Stimulated activated CD8-positive, alpha-beta memory T cell treated with anti-CD3 and anti-CD28 coated beads, Interleukin-15, amount 100 ng/mL, for 1 hour (primary cell): ENCODE measurements around the gene SPTBN1.
"Not testable (repeated sequence)": the region's sequence is repeated elsewhere in the genome, so short reads cannot be mapped to it uniquely, and the experiment has no call there.

Source experiments
- DNase-seq: peaks from one replicate; pipeline ENCODE4 v3.0.0-alpha.2; 2020; ENCODE audit warnings: low read depth

Gene SPTBN1

DNA sequence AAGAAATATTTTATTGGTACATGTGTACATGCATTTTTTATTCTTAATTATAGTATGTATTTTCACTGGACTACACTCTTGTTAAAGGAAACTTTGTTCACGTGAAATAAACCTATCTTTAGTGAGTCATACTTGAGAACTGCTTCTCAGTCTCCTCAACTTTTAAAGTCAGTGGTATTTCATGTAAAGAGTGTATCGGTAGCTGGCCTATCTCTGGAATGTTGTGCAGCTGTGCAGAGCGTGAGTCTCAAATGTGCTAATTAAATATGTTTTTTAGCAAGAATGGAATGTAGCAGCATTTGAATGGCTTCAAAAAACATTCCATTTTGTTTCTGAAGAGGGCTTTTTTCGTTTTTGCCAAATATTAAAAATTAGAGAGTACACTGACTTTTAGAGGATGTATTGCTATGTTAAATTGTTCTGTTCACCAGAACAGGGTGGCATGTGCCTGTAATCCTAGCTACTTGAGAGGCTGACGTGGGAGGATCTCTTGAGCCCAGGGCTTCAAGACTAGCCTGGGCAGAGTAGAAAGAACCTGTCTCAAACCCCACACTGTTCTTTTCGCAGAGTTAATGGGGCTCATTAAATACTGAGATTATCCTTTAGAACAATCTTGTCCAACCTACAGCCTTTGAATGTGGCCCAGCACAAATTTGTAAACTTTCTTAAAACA is 14.3 kb downstream of the SPTBN1 start:
- DNase-seq = no peak

DNA sequence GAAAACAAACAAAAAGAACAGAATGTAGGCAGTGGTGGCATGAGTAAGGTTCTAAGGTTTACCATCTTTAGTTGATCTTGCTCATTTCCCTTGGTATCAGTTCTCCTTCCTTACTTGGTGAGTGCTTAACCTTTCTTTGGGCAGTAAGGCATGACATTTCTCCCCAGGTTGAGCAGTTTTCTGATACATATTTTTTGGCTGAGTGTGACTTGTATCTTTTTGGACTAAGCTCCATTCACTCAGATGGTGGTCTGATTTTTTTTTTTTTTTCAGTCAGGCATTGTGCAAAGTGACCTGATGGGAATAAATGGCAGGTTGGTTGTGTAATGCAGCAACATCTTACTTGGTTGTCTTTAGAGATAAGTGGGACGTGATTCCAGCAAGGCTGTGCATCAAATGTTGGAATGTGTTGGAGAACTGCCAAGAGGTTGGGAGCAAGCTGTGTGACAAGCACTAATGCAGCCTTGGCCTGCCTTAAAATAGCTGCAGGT is 15.1 kb downstream of the SPTBN1 start:
- no peak for DNase-seq

DNA sequence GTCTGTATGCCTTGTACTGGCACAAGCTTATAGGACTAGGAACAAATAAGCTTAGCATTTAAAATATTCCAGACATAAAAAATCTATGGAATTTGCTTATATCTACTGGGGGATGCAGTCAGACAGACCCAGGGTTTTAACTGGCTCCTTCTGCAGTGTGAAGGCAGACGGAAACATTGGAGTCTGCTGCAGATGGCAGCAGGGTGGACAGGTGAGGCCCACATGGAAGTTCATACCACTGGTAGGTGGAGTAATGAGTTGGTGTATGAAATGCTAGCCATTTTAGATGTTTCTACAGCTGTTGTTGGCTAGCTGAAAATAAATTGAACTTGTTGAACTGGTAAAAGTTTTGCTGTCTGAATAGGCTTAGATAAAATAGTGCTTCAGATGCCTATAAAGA is 17.7 kb downstream of the SPTBN1 start:
- no peak for DNase-seq

DNA sequence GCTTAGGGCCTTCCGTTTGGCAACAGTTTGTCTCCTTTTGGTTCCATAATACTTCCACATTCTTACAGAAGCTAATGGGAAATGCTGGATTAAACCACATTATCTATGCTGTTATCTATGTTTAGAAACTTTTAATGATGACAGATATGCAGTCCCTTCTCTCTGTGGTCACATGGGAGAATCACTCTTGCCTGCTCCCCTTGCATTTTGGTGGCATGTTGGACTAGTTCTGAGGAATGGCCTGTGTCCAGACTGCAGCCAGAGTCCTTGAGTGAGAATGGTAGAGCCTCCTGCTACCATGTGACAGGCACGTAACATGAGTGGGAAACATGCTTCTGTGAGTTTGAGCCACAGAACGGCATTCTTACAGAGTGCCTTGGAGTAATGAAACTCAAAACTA is 19.2 kb downstream of the SPTBN1 start:
- no peak for DNase-seq

DNA sequence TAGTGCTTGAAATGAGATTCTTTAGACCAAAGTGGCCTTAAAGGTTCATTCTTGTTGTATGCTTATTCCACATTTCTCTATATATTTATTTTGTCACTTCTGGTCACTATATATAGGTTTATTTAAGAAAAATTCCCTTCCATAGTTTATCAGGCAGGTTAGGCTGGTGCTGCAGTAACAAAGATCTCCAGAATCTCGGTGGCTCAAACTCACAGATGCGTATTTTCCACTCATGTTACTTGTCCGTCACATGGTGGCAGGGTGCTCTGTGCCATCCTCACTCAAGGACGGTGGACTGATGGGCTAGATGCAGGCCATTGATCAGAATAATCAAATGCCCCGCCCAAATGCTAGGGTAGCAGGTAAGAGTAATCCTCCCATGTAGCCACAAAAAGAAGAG is 19.8 kb downstream of the SPTBN1 start:
- no peak for DNase-seq

DNA sequence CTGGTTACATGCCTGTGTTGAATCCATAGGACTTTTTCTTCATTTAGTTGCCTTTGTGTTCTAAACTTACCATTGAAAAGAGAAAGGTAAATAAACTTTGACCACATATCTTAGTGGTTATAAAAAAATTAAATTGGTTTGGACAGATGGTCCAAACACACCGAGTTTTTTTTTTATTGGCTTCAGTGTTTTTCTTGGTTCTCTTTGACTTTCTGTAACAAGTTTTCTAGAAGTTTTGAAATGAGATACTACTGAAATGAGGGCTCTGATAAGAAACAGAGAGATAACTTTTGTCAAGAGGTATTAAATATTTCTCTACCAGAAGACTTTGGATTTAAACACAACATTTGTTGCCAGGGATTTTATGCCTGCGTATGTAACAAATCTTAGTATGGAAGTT is 20.7 kb downstream of the SPTBN1 start:
- no peak for DNase-seq

DNA sequence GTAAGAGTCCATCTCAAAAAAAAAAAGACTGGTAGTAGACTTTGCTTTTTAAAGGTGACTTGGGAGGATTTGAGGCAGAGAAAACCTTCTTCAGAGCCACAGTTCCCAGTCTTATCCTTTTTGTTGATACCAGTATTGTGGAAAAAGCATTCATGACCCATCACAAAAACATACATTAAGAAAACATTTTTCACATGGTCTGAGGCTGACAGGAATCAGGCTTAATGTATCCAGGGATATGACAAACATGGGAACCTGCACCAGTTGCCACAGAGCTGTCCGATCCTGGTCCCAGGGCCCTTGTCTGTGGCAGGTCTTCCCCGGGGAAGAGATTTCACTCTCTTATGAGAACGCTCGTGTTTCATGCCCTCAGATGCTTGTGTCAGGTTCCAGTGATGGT is 21.8 kb downstream of the SPTBN1 start:
- no peak for DNase-seq

DNA sequence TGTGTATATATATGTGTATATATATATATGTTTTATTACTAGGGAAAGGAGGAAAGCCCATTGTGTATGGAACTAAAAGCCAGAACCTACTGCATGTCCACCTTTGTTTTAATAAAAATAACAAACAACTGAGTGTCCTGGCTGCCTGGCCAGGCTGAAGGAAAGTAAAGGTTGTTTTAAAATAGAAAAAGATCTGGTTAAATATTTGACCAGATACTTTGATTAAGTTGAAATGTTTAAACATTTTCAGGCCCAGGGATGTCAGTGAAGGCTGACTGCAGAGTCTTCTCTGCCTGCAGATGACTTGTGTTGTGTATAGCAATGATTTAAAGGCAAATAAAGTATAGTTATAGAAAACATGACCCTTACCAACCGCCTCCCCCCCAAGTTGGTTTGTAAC is 22.8 kb downstream of the SPTBN1 start:
- DNase-seq = no peak

DNA sequence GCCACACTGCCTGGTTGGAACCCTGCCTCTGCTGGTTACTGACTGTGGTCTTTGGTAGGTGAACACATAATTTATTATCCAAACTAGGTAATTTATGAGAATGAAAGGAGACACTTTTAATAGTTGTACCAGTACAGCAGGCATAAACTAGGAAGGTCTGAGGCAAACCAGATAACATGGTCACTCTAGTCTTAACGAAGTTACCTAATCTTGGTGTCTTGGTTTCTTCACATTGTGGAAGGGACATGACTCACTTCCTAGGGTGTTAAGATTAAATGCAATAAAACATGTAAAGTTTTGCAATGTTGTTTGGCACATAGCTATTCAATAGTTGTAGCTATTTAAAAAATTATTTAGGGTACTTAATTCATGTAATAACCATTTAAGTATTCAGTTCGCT is 23.3 kb downstream of the SPTBN1 start:
- DNase-seq = no peak

DNA sequence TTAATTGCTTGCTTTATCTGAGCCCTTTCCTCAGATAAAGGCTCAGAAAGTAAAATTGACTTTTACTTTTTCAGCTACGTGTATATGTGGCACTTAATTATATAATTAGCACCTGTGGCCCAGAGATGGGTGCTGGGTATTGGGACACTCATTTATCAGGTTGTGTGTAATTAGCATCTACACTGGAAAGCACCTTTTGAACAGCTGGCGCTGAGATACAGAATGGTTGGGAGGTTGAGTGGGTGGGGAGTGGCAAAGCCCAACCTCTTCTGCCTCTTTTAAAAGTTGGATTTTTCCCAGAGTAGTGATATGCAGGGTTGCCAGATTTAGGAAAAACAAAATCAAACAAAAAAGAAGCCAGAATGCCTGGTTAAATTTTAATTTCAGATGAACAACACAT is 23.9 kb downstream of the SPTBN1 start:
- DNase-seq = no peak

DNA sequence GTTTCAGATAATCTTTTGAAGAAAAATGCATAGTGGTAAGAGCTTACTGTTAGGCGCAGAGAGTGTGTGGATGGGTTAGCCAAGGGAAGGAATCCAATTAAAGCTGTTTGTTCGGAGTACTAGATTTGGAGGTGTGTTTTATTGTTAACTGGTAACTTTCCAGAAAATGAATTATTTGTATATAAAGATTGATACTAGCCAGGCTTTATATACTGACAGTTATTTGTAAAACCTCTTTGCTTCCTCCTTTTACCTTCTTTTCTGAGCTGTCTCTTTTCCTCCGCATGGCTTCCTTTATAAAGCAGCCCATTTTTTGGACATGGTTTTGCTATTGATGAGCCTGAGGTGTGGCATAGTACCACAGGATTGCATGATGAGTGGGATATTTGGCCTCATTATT is 25.6 kb downstream of the SPTBN1 start:
- DNase-seq = no peak

DNA sequence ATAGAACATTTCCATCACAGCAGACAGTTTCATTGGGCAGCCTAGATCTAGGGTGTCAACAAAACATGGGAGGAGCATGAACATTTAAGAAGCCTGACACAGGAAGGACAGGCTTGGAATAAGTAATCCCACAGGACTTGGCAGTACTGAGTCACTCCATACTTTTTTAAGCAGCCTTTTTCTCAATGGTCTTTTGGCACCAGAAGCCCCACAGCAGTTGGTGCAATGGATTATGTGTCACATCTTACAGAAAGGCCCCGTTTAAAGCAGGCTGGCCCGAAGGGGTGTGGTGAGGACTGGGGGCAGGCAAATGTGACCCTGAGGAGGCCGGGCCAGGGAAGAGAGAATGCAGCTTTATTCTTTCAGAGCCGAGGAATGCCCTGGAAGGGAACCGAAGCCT is 26.6 kb downstream of the SPTBN1 start:
- no peak for DNase-seq

DNA sequence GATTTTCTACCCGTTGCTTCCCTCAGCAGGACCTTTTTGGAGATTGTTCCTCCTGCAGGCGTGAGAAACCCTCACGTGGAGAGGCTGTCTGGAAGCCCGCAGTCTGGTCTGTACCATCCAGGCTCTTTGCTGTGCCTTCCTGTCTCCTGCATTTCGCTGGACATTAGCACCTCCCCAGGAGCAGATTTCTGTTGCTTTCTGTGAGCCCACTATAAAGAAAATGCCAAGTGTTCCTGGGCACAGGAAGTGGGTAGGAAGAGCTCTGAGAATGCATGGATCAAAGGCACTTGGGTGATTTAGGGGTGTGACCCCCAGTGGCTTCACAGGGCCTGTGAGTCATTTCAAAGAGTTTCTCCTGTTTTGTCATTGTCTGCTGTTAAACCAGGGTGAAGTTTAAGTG is 27.3 kb downstream of the SPTBN1 start:
- DNase-seq = no peak

DNA sequence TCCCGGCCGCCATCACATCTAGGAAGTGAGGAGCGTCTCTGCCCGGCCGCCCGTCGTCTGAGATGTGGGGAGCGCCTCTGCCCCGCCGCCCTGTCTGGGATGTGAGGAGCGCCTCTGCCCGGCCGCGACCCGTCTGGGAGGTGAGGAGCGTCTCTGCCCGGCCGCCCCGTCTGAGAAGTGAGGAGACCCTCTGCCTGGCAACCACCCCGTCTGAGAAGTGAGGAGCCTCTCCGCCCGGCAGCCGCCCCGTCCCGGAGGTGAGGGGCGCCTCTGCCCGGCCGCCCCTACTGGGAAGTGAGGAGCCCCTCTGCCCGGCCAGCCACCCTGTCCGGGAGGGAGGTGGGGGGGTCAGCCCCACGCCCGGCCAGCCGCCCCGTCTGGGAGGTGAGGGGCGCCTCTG is 29.6 kb downstream of the SPTBN1 start:
- DNase-seq = not testable (repeated sequence)

DNA sequence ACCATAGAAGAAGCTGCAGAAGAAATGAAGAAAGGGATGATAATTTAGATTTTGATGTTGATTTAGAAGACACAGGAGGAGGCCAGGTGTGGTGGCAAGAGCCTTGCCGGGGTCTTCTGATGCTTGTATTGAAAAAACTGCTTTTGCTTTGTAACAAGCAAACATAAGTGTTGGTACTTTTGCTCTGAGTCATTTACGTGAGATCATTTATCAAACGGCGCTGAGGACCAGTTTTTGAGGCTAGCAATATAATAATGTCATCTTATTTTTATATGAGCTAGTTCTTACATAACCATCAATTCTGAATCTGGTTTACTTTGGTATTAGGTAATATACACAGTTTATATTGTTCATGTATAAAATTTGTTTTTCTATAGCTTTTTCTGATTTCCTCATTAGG is 30.6 kb downstream of the SPTBN1 start:
- no peak for DNase-seq

DNA sequence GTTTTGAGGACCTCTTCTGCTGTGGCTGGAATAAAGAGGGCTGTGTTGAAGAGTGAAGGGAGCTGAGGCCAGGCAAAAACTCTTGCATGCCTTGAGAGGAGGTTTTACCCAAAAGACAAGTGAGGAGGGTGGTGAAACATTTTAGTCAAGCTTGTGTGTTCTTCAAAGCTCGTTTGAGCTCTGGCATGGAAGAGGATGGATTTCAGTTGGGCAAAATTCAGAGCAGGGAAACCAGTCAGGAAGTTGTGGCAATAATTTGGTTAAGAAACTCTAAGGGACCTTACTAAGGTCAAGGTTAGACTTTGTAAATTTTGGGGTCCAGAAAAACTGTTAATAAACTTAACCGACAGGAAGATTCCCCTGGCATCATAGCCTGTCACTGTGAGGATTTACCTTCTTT is 34.7 kb downstream of the SPTBN1 start:
- no peak for DNase-seq

DNA sequence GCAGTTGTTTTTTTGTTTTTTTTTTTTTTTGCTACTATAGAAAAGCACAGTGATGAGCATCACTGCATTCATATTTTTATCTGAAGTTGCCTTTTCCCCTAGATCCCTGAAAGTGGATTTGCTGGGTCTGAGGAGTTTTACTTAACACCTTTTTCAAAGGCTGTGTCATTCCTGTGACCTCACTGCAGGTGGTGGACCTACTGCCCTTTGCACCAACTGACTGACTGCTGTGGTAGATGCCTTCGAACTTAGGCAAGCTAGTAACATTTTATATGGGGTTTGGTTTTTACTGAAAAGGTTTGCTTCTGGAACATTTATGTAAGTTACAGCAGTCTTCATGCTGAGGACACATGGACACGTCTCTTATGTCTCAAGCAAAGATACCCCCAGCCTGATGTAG is 36.2 kb downstream of the SPTBN1 start:
- no peak for DNase-seq

DNA sequence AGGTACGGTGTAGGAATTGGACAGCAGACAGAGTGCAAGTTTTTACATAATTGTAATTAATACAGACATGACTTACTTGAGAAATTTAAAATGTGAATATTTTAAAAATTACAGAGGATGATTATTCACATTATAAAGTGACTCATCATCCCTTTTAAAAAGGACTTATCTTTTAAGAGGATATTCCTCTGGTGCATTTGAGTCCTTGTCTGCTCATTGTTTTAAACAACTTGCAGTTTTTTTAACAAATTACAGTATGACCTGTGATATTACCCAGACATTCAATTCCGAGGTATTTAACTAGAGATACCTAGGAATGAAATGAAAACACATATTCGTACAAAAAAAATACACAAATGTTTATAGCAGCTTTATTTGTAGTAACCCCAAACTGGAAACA is 38.0 kb downstream of the SPTBN1 start:
- DNase-seq = no peak

DNA sequence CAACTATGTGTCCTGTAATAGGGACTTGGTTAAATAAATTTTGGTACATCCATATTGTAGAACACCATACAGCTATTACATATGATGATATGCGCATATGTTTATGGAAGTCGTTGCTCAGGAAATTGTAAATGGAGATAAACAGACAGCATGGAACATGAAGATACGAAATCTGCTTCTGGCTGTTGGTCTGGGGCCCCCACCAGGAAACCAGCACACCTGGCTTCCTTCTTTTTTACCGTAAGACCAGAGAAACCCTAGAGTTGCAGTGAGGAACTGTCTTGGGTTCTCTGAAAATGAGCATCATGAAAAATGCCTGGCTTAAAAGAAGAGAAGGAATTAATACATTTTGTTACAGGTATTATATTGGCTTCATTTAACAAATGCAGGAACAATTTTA is 40.8 kb downstream of the SPTBN1 start:
- no peak for DNase-seq

DNA sequence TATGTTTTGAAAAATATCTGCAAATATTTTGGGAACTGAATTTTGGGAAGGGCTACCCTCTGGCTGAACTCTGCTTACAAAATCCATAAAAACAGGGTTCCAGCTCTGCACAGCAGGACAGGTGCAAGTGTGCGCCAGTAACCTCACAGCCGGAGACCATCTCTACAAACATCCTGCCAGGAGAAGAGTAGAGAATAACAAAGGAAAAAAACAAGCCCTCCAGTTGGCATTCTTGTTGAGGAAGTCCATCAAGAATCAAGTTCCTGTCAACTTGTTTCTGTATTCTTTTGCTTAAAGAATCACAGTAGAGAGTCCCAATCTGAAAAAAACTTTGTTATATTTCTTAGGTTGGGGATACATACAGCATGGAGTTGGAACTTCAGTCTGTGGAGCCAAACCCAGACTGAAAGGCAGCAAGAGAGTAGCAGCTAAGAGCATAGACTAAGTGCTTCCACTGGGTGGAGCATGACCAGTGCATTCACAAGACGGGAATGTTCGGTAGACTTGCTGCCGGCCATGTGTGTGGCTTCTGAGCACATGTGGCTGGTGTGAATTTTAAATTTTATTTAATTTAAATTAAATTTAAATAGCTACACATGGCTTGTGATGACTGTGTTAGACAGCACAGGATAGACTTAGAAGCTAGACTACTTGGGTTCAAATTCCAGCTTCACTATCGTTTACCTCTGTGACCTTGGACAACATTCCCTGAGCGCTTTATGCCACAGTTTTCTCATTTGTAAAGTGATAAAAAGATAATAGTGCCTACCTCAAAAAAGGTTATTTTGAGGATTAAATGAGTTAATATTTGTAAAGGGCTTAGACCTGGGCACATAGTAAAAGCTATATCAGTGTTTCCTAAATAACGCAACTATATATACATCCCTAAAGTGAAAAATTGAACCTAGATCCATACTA is 41.9 kb downstream of the SPTBN1 start:
- DNase-seq = no peak

DNA sequence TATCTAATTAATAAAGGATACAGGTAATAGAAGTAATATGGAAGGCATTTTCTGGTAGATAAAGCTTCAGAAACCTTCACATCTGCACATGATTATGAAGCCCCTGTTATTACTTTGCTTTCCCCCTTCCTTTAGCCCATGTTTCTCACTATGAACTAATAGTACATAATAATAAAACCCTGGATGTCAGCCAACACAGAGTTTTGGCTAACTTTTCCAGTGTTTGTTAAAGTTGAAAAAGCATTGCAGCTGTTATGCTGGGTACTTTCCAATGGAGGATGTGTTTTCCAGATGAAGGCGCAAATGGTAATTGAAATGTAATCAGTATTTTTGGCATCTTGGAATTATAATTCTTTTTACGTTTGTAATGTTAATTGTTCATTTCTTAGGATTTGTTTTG is 43.5 kb downstream of the SPTBN1 start:
- DNase-seq = no peak

DNA sequence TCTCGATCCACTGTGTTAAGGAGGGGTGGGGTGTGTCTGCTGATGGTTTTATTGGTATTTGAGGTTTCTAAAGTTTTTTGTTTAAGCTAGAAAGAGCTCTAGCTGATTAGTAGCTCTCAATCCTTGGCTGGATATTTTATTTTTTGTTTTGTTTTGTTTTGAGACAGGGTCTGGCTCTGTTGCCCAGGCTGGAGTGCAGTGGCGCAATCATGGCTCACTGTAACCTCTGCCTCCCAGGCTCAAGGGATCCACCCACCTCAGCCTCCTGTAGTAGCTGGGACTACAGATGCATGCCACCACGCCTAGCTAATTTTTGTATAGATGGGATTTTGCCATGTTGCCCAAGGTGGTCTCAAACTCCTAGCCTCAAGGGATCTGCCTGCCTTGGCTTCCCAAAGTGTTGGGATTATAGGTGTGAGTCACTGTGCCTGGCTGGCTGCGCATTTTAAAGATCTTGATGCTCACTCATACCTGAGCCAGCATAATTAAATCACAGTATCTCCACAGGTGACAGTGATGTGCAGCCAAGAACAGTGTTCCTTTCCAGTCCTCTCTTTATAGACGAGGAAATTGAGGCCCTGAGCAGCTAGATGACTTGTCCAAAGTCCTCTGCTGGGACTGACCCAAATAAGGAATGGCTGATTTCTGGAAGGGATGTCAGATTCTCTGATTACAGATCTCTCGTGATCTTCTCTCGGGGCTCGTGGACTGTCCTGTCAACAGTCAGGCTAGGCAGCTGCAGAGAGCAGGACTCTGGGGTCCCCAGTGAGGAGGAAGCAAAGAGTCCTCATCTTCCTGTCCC is 44.5 kb downstream of the SPTBN1 start:
- no peak for DNase-seq

DNA sequence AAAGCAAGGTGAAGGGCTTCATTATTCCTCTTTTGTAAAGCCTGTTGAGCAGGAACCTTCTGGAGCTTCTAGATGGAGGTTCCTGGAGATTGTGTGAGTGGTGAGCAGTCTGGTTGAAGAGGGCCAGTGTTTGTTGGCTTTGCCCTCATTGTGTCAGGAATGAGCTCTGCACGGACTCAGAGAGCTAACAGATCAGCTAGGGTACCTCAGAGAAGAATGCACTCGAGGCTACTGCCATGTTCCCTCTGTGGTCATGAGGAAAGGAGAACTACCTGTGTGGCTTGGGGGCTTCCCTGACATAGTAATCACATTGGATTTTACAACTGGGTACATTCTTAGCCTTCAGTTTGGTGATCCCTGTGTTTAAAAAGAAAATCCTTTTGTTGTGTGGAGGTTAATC is 46.6 kb downstream of the SPTBN1 start:
- no peak for DNase-seq
